GM19468 (cell line): ENCODE results near the gene FOLH1.
"Not testable (repeated sequence)": the region's sequence is repeated elsewhere in the genome, so short reads cannot be mapped to it uniquely, and the experiment has no call there.

ENCODE experiments used
- ATAC-seq: cut with Tn5 transposase; IDR thresholded peaks from one replicate; pipeline ENCODE4 v1.9.1; 2021; ENCODE audit warnings: mild to moderate bottlenecking, moderate library complexity, moderate number of reproducible peaks; ENCODE audit not compliant: unreplicated experiment; ENCODE audit errors: extremely low read depth

The FOLH1 gene

GRCh38 chr11:49185597-49185996 is 22.8 kb downstream of the FOLH1 start:
- ATAC-seq: not testable (repeated sequence)

- ATAC-seq: not testable (repeated sequence)
These were observed 23.6 kb downstream of the FOLH1 start for GRCh38 chr11:49184756-49185155.

GRCh38 chr11:49177936-49178335 is 30.5 kb downstream of the FOLH1 start:
- not testable (repeated sequence) for ATAC-seq

GRCh38 chr11:49175378-49175777 is 33.0 kb downstream of the FOLH1 start:
- not testable (repeated sequence) for ATAC-seq

GRCh38 chr11:49174691-49175366 is 33.6 kb downstream of the FOLH1 start:
- not testable (repeated sequence) for ATAC-seq

- ATAC-seq: not testable (repeated sequence)
These were observed 36.8 kb downstream of the FOLH1 start for GRCh38 chr11:49171613-49172012.

- not testable (repeated sequence) for ATAC-seq
These were observed 38.8 kb downstream of the FOLH1 start for GRCh38 chr11:49169579-49169978.

GRCh38 chr11:49168992-49169391 is 39.4 kb downstream of the FOLH1 start:
- not testable (repeated sequence) for ATAC-seq

- no peak for ATAC-seq
These were observed 57.2 kb downstream of the FOLH1 start for GRCh38 chr11:49151211-49151610.

GRCh38 chr11:49102356-49102755 is 106.0 kb downstream of the FOLH1 start:
- ATAC-seq: not testable (repeated sequence)
